Right kidney (tissue), 9 donors: ENCODE results near the gene GGACT.
"Not testable (repeated sequence)": the region's sequence is repeated elsewhere in the genome, so short reads cannot be mapped to it uniquely, and the experiment has no call there.

Source experiments
- DNase-seq: peaks from one replicate; pipeline ENCODE4 v3.0.0-alpha.2; 2016
- long read RNA-seq, 8 donors: transcript quantifications; one replicate each; lab custom pipeline, GENCODE V29; 2026

GGACT gene
- long read RNA-seq, donor 1, partial matches to known transcripts = 0 of 4 reads
- long read RNA-seq, donor 1, other reads (novel, unspliced or antisense) = 0 of 4 reads
- long read RNA-seq, donor 2, partial matches to known transcripts = 0 of 1 reads
- long read RNA-seq, donor 2, other reads (novel, unspliced or antisense) = 0 of 1 reads
- long read RNA-seq, donor 3 = 0 reads
- long read RNA-seq, donor 4 = 0 reads
- long read RNA-seq, donor 5, partial matches to known transcripts = 0 of 9 reads
- long read RNA-seq, donor 5, other reads (novel, unspliced or antisense) = 7 of 9 reads
- long read RNA-seq, donor 6, partial matches to known transcripts = 0 of 1 reads
- long read RNA-seq, donor 6, other reads (novel, unspliced or antisense) = 0 of 1 reads
- long read RNA-seq, donor 7, partial matches to known transcripts = 0 of 2 reads
- long read RNA-seq, donor 7, other reads (novel, unspliced or antisense) = 0 of 2 reads
- long read RNA-seq, donor 8, partial matches to known transcripts = 0 of 2 reads
- long read RNA-seq, donor 8, other reads (novel, unspliced or antisense) = 0 of 2 reads

- DNase-seq = peak; percentile 79
These were observed at the start of gene GGACT for GRCh38 chr13:100588331-100589177. GGACT (minus strand) TSS chr13:100588789; CDS start chr13:100532591, 56,198 bp downstream.

- no peak for DNase-seq
These were observed 49.2 kb upstream of the GGACT start for GRCh38 chr13:100637796-100638195.

- no peak for DNase-seq
These were observed 48.8 kb upstream of the GGACT start for GRCh38 chr13:100637380-100637779.

- DNase-seq = no peak
These were observed 47.9 kb upstream of the GGACT start for GRCh38 chr13:100636441-100636840.

GRCh38 chr13:100636004-100636403 is 47.4 kb upstream of the GGACT start:
- DNase-seq = no peak

- DNase-seq = no peak
These were observed 46.1 kb upstream of the GGACT start for GRCh38 chr13:100634696-100635095.

GRCh38 chr13:100633461-100633860 is 44.9 kb upstream of the GGACT start:
- DNase-seq = no peak

GRCh38 chr13:100630555-100630954 is 42.0 kb upstream of the GGACT start:
- DNase-seq = no peak

GRCh38 chr13:100627120-100627519 is 38.5 kb upstream of the GGACT start:
- DNase-seq = no peak

- no peak for DNase-seq
These were observed 36.9 kb upstream of the GGACT start for GRCh38 chr13:100625447-100625846.

- no peak for DNase-seq
These were observed 32.2 kb upstream of the GGACT start for GRCh38 chr13:100620792-100621191.

- no peak for DNase-seq
These were observed 31.4 kb upstream of the GGACT start for GRCh38 chr13:100619940-100620339.

GRCh38 chr13:100618897-100619296 is 30.3 kb upstream of the GGACT start:
- not testable (repeated sequence) for DNase-seq

GRCh38 chr13:100613031-100613430 is 24.4 kb upstream of the GGACT start:
- DNase-seq = no peak

GRCh38 chr13:100611678-100612492 is 23.3 kb upstream of the GGACT start:
- no peak for DNase-seq

GRCh38 chr13:100610391-100611347 is 22.1 kb upstream of the GGACT start:
- DNase-seq = no peak

- no peak for DNase-seq
These were observed 20.3 kb upstream of the GGACT start for GRCh38 chr13:100608906-100609305.

- no peak for DNase-seq
These were observed 19.9 kb upstream of the GGACT start for GRCh38 chr13:100608489-100608888.

GRCh38 chr13:100604918-100605710 is 16.5 kb upstream of the GGACT start:
- DNase-seq = no peak

- peak; percentile 23 for DNase-seq
These were observed 14.0 kb upstream of the GGACT start for GRCh38 chr13:100602493-100603111.
